ENCODE measurements around the gene POP4.
A peak's percentile ranks its signal among the peaks of the same experiment; 100 is the strongest.

Gene POP4

DNA sequence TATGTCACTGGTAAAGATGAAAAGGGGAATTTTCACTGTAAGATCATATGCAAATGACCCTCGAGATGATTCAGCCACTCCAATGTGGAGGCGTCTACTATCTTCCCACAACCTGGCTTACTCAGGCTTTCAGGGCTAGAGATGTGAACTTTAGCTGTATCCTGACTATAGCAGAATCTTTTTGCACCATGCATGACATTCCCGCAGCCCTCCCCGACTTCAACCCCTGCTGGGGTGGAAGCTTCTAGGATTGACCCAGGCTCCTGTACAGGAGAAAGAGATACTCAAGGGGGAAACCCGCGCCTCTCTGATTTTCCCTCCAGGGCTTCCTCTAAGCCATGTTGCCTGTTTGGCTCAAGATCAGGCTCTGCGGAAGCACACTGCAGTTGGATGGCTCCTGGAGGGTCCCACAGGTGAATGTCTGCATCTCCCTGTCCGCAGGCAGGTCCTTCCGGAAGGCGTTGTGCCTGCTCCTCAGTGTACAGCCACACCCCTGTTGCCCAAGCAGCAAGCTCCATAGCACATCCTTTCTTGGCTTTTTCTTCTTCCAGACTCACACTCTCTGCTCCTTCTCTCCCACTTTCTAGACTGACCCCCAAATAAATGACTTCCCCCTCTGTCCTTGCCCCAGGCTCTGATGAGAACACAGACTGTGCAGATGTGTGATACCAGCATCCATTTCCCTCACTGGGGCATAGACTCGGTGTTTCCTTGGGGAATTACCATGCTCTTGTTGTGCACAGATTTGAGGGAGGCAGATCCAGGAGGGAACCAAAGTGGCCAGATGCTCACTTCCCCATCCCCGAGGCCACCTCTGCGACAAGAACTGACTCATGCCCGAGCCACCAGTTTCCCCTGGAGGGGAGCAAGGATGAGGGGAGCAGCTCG, 29.1 kb upstream of the POP4 start:
- no peak overlapping the region for H3K4me3 ChIP-seq (ENCODE audit: low read depth, low read length)

DNA sequence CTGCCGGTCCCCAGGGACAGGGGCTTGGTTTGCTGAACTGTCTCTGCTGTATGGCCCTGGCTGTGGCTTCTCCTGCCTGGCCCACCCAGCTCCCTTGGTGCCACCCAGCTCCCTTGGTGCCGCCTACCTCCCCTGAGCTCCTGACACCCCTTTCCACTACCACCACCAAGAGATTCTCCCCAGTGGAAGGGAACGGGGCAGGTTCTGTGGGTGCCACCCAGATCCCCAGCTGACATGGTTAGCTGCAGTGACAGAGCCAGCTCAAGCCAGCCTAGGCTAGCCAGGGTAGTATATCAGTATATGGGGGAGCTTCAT, 28.5 kb upstream of the POP4 start:
- no peak overlapping the region for H3K4me3 ChIP-seq (ENCODE audit: low read depth, low read length)

DNA sequence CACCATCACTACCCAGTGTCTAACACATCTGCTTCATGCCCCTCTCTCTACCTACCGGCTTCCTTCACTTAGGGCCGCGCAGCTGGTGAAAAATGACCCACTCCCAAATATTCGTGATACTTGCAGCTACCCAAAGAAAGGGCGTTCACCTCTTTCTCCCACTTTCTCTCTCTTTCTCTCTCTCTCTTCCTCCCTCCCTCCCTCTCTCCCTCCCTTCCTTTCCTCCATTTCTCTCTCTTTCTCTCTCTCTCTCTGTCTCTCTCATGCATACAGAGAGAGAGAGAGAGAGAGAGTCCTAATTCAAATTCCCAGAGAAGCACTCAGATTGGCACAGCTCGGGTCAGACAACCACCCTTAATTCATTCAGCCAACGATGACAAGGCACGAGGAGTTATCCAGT, 27.7 kb upstream of the POP4 start:
- H3K4me3 ChIP-seq (ENCODE audit: low read depth, low read length): no peak overlapping the region

DNA sequence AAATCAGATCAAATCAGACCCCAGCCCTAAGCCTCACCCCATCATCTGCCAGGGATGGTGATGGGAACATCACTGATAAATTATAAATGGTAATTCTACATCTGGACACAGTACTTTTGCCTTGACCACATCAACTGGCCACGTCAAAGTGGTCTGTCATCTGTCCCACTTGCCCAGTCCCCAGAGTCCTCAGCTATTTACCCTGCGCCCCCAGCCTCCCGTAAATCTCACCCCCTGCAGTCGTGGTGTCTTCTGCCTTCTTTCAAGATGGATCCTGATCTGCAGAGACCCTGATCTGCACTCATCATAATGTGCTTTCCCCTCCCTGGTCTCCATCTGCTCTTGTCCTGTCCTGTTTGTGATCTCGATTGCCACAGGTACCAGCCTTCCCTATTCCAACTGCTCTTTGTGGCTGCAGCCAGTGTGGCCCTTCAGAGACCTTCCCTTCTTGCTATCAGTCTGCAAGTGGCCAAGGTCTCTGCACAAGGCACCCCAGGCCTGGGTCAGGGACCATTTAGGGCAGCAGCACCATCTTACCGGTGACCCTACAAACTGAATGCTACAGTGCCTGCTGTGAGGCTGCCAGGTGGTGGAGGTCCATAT, 26.7 kb upstream of the POP4 start:
- H3K4me3 ChIP-seq (ENCODE audit: low read depth, low read length): no peak overlapping the region

DNA sequence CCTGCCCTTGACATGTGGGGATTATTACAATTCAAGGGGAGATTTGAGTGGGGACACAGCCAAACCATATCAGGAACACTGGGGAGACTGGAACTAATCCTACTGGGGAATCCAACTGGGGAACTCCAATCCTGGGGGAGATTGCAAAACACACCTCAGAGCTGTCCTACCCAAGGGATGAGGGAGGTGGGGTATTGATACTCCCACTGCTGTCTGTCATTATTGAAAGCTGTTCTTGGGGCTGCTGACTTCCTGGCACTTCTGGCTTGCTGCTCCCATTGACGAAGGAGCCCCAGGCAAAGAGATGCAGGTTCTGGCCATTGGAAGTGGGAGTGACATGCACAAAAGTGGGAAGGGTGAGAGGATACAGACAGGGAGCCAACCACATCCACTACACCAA, 24.7 kb upstream of the POP4 start:
- H3K4me3 ChIP-seq (ENCODE audit: low read depth, low read length): no peak overlapping the region

DNA sequence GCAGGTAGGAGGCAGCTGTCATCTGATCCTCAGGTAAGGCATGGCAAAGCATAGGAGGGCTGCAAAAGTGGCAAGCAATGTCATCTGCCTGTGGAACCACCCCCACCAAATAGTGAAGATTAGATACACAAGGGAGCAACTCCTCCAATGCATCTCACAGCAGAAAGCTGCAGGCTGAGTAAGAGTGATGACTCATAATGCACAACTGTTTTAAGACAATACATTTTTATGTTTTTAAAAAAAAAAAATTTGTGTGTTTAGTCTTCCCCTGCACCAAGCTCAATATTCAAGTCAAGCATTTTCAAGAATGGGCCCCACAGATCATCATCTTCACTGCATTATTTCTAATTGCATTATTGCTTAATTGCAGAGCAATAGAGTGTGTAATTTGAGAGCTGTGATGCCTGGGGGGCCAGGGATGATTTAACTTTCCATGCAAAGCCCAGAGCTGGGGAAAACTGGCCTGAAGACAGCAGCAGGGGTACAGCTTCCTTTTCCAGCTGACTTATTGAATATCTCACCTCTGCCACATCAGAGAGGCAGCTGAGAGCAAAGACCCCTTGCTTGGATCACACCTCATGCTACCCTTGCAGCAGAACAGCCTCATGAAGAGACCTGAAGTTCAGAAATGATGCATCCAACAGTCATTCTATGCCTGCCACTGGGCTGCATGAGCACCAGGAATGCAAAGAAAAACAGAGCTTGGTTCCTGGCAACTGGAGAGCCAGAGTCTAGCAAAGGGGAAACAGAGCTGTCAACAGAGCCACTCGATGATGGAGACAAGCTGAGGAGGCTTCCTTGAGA, 22.7 kb upstream of the POP4 start:
- no peak overlapping the region for H3K4me3 ChIP-seq (ENCODE audit: low read depth, low read length)

DNA sequence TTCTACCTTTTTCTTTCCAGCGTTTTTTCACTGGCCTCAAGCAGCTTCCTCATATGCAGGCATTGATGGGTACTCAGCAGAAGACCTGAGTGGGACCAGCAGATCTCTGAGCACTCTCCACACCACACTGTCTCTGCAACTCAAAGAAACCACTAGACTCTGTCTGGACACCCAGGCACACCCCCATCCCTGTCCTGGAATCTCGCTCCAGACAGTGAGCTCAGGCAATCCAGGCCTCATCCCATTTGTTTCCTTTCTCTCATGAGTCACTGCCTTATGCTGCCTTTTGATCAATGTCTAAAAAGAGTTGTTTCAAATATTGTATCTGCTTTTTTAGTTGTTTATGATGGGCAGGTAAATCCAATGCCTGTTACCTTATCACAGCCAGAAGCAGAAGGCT, 19.7 kb upstream of the POP4 start:
- H3K4me3 ChIP-seq (ENCODE audit: low read depth, low read length): no peak overlapping the region

DNA sequence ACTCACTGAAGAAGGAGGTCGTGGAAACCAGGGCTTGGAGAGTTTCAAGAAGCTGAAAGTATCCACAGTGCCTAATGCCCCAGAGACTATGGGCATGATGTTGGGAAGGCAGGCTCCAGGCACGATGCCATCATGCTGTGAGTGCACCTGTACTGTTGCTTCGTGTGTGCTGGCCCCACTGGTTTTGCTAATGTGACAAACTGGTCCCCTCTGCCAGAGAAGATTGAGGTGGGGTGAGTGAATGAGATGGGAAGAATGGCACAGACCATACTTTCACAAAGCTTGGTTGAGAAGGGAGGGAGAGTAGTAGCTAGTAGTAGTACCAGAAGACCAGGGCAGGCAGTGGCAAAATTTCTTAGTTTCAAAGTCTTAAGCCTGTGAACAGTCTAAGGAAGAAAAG, 19.0 kb upstream of the POP4 start:
- no peak overlapping the region for H3K4me3 ChIP-seq (ENCODE audit: low read depth, low read length)

DNA sequence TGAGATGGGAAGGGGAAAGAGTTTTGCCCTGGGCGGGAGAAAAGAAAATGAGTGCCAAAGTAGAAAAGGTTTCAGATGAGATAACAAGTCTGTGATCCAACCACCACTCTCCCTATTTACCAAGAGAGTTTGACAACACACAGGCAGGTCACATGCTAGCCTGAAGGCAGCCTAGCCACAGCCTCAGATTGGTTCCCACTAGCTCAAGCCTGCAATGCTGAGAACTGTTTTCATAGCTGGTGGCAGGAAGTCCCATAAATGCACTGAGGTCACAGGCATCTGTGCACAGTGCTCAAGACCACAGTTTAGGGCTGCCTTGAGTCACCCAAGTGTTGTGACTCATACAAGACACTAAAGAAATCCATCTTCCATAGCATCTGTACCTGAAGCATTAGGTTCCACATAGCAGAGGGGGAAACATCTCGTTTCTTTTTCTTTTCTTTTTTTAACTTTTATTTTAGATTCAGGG, 18.5 kb upstream of the POP4 start:
- no peak overlapping the region for H3K4me3 ChIP-seq (ENCODE audit: low read depth, low read length)

DNA sequence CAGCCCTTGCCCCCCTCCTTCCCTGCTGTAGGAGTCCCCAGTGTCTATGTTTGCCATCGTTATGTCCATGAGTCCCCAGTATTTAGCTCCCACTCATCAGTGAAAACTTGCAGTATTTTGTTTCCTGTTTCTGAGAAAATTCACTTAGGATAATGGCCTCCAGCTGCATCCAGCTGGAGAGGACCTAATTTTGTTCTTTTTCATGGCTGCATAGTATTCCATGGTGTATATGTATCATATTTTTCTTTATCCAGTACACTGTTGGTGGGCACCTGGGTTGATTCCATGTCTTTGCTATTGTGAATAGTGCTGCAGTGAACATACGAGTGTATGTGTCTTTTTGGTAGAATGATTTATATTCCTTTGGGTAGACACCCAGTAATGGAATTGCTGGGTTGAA, 18.0 kb upstream of the POP4 start:
- H3K4me3 ChIP-seq (ENCODE audit: low read depth, low read length): no peak overlapping the region

DNA sequence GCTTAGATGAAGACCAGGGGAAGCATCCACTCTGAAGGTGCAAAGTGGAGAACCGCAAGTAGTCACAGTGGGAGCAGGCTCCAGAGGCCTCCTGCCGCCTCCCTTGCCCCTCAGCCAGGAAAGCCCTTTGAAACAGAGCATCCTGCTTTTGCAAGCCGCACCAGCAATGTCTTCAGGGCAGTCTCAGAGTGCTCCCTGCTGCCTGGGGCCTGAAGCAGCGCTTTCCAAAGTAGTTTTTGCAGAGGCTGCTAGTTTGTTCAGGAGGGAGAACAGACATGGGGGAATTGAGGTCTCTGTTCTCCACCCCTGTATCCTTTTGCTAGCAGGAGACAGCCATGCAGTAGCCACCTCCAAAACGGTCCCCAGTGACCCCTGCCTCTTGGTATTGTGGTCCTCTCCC, 15.8 kb upstream of the POP4 start:
- H3K4me3 ChIP-seq (ENCODE audit: low read depth, low read length): no peak overlapping the region

DNA sequence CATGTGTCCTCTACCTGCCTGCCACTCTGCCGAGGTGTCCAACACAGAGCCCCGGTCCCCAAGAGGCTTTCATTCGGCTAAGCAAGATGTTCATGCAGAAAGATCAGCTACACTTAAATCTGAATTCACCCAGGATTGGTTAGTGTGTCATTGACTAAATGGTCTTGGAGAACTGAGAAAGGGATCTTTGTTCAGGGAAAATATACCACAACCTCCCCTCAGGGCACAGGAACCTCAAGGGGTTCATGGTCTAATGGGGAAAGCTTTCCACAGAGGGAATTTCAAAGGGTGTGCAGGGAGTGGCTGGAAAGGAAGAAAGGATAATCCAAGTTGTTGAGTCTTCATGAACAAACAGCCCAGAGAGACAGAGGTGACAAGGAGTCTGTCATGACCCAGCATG, 14.4 kb upstream of the POP4 start:
- H3K4me3 ChIP-seq (ENCODE audit: low read depth, low read length): no peak overlapping the region

DNA sequence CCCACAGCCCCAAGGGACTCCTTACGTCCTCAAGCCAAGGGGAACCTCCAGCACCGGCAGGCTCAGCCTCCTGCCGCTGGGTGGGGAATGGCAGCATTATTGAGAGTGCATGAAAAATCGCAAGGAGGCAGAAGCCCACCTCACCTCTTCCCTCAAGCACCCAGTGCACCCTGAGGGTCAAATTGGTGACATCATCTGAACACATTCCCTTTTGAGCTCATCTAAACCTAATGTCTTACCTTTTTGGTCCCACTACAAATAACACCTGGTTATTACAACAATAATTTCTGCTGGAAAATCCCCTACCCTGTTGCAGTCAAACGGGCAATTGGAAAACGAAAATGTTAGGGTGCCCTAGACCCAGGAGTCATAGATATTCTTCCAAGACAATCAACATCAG, 12.2 kb upstream of the POP4 start:
- no peak overlapping the region for H3K4me3 ChIP-seq (ENCODE audit: low read depth, low read length)

DNA sequence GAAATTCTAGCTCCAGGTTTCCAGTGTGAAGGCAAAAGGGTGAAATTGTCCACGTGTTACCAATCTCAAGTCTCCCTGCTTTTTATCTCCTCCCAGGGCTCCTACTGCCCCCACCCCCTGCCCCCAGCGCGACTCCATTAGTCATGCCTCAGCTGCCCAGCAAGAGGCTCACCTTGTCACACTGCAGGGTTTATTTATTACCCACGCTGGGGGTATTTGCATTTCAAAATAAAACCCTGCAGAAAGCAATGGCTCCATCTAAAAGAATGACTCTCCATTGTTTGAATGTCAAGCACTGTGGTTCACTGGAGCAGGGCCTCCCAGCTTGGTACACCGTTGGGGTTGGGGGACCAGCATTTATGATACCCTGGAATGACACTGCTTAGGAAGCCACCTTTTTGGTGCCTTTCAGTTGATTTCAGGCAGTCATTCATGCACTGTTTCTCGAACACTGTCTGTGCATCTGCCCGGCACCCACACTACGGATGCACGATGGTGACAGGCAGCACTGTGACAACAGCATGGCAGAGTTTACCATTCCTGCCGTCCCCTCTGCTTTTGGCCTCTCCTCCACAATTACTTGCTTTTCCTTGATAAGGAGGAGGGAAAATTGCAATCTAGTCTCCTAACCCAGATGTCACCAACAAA, 9.9 kb upstream of the POP4 start:
- no peak overlapping the region for H3K4me3 ChIP-seq (ENCODE audit: low read depth, low read length)

DNA sequence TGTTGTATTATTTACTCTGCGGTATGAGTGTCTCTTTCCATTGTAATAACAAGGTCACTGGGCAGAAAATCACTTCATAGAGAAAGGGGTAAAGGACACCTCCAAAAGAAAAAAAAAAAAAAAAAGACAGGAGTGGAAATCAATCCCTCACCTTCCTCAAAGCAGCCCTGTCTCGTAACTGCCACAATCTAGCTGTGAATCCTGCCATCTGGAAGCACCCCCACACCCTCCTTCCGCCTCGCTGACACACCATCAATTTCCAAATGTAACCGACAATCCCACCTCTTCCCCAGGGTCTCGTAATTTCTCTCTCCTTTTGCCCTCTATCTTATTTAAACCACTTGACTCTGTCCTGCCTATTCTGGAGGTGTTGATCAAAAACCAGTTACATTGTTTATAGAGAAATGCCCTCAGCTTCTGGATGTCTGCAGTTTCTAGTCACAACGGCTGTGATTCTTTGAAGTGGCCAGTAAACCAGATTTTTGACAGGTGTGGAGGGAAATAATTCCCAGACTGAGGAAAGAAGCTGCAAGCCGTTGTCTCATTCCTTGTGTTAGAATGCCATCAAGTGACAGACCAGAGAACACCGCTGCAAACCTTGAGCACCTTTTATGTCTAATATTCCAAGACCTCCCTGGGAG, 9.1 kb upstream of the POP4 start:
- no peak overlapping the region for H3K4me3 ChIP-seq (ENCODE audit: low read depth, low read length)

DNA sequence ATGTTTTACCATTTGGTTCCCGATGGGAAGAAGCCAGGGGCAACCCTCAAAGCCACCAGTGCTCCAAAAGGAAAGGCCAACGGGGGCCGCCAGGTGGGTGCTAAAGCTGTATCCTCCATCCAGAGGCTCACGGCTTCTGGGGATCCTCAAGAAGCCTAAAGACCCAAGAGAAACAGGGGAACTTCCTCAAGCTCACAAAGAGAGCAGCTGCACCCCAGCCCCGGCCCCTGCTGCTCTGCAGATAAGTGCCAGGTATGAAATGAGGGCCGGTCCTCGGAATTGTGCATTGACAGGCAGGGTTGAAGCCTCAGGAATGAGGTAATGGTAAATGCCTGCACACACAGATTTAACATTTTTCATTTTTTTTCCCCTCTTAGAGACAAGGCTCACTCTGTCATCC, 8.0 kb upstream of the POP4 start:
- H3K4me3 ChIP-seq (ENCODE audit: low read depth, low read length): no peak overlapping the region

DNA sequence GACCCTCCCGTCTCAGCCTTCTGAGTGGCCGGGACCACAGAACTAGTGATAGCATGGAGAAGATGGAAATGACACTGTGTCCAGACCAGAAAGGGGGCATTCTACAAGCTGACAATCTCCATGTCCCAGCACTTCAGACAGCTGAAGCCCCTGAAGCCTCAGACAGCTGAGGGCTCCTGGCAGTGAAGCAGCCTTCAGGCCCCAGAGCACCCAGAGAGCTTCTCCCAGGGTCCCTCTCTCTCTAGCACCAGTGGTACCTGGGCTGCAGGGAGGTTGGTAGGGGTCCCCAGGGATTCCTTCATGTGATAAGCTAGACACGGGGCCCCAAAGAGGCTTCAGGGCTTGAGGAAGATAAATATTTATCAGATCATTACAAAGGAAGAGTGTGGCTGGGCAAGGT, 7.6 kb upstream of the POP4 start:
- no peak overlapping the region for H3K4me3 ChIP-seq (ENCODE audit: low read depth, low read length)

DNA sequence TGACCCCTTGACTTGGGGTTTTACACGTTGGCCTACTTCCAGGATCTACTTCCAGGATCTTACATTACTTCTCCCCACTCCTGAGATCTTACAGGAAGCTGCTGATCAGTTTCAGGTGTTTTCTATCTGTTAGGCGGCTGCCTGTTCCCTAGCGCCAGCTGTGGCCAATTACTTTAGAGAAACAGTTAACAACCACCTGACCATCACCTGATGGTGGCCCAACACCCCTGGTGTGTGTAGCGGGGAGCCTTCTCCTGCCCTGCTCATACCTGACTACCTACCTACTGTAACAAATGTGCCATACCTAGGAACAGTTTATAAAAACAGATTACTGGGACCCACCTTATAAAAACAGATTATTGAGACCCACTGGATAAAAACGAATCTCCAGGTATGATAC, 2.8 kb upstream of the POP4 start:
- no peak overlapping the region for H3K4me3 ChIP-seq (ENCODE audit: low read depth, low read length)

DNA sequence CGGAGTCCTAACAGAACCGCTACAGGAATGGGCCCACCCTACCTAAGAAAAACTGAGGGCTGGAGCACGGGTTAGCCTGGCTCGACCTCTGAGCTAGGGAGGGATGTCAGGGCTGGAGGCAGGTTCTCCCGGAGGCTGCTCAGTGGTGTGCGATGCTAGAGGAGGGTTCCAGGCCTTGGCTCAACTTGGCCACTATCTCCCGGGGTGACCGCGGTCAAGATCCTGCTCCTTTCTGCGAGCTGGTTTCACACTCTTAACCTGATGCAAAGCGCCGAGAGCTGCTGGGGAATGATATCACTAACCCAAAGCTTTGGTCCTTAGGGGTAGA, 301 bp downstream of the POP4 start:
- H3K4me3 ChIP-seq (ENCODE audit: low read depth, low read length): peak overlapping the region; percentile 82

DNA sequence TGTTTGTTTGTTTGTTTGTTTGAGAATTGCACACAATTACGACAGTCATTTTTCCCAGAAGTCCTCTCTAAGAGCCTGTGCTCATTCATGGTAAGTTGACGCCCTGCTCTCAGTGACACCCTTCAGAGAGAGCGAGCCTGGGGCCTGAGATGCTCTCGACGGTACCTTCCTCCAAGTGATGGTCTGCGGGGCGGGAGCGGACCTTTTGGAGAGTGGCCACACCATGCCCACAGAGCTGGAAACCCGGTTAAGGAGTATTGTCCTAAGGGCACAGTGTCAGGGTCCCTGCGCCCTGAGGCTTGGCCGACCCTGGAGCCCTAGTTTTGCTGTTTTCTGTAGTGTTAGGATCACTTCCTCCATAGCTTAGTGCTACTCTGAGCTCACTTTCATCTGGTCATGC, 3.6 kb downstream of the POP4 start:
- no peak overlapping the region for H3K4me3 ChIP-seq (ENCODE audit: low read depth, low read length)

DNA sequence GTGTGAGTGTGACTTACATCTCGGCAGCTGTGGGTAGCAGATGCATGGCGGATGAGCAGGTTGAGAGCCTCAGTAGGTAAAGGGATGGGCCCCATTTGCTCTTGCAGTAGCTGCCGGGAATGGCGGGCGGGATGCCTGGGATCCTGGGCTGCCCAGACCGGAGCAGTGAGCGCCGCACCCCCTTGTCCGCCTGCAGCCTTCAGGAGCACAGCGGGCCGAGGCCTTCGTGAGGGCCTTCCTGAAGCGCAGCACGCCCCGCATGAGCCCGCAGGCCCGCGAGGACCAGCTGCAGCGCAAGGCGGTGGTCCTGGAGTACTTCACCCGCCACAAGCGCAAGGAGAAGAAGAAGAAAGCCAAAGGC, 4.1 kb downstream of the POP4 start:
- no peak overlapping the region for H3K4me3 ChIP-seq (ENCODE audit: low read depth, low read length)
